Panc1 (cell line): ENCODE measurements around the gene WDR5. TPM values are rescaled to one million over a fixed set of nuclear protein-coding genes. Genes with fewer than 3 reads are reported as not detected.
A peak's percentile ranks its signal among the peaks of the same experiment; 100 is the strongest.

Source experiments
- ATAC-seq: fragments of 200-7000 bp; cut with Tn5 transposase; 2 replicates; pipeline ENCODE4 v1.9.1; 2020; ENCODE audit warnings: mild to moderate bottlenecking, moderate library complexity
- BruUV-seq: library from RNA; stranded (reverse); fragments of 400-500 nt; replicated peaks from 2 replicates; lab custom pipeline; 2021; lab: Mats Ljungman, UMichigan
- CTCF ChIA-PET: fragments of 300-600 bp; sonication (Branson Sonifier 250); formaldehyde crosslinking; loops from one replicate; lab custom pipeline; 2022; ENCODE audit warnings: antibody characterized with exemption; lab: Charles Lee
- POLR2A ChIA-PET: fragments of 300-600 bp; sonication (Branson Sonifier 250); formaldehyde crosslinking; loops from one replicate; lab custom pipeline; 2022; ENCODE audit warnings: antibody characterized with exemption; lab: Charles Lee
- DNase-seq: peaks from one replicate; pipeline ENCODE4 v3.0.0-alpha.2; 2010; ENCODE audit warnings: low read depth, low spot score
- H3K27ac ChIP-seq: 2 replicates; pipeline ENCODE4 v1.5.1; 2011; ENCODE audit warnings: mild to moderate bottlenecking, low read length, inconsistent platforms
- H3K27me3 ChIP-seq: fragments of 200-500 bp; sonication (Bioruptor generic); 2 replicates; pipeline ENCODE4 v1.6.0; 2014; ENCODE audit warnings: low read length, inconsistent platforms; ENCODE audit not compliant: control insufficient read depth, insufficient read depth
- H3K36me3 ChIP-seq: fragments of 200-500 bp; sonication (Bioruptor generic); 2 replicates; pipeline ENCODE4 v1.5.1; 2014; ENCODE audit warnings: inconsistent platforms, mild to moderate bottlenecking, low read length, moderate library complexity; ENCODE audit not compliant: control insufficient read depth, insufficient read depth
- H3K4me1 ChIP-seq: 2 replicates; pipeline ENCODE4 v1.5.1; 2011; ENCODE audit warnings: inconsistent platforms, mild to moderate bottlenecking, low read length, moderate library complexity; ENCODE audit not compliant: control insufficient read depth, insufficient read depth
- H3K4me3 ChIP-seq, 2 experiments: 2 replicates each; pipeline ENCODE4 v1.5.1; 2011 to 2012; ENCODE audit warnings: low read depth in 2 of 2, low read length in 2 of 2, mild to moderate bottlenecking in 2 of 2, inconsistent platforms in 1 of 2, moderate library complexity in 1 of 2
- H3K9me3 ChIP-seq: fragments of 200-500 bp; sonication (Bioruptor generic); 2 replicates; pipeline ENCODE4 v1.5.1; 2014; ENCODE audit warnings: low read depth, mild to moderate bottlenecking, inconsistent platforms, low read length, moderate library complexity; ENCODE audit not compliant: control insufficient read depth, insufficient read depth
- CTCF ChIP-seq: fragments of 450-650 bp; IDR thresholded peaks from 2 replicates; pipeline ENCODE4 v1.5.1; 2017; ENCODE audit warnings: mild to moderate bottlenecking
- POLR2AphosphoS5 ChIP-seq: IDR thresholded peaks from 2 replicates; pipeline ENCODE4 v1.6.1; 2012; ENCODE audit warnings: mild to moderate bottlenecking, low read depth, low read length, moderate library complexity
- REST ChIP-seq, 2 experiments: IDR thresholded peaks; 2 replicates each; pipeline ENCODE4 v1.6.1; 2011 to 2012; ENCODE audit warnings: low read depth in 2 of 2, control low read depth in 1 of 2, low read length in 1 of 2, mild to moderate bottlenecking in 1 of 2, moderate library complexity in 1 of 2; ENCODE audit not compliant: insufficient read depth in 1 of 2
- SIN3A ChIP-seq: IDR thresholded peaks from 2 replicates; pipeline ENCODE4 v1.6.1; 2012; ENCODE audit warnings: low read depth, mild to moderate bottlenecking, low read length, moderate library complexity, borderline replicate concordance; ENCODE audit not compliant: insufficient read depth
- TCF7L2 ChIP-seq: IDR thresholded peaks from 2 replicates; pipeline ENCODE4 v1.6.1; 2011; ENCODE audit warnings: mild to moderate bottlenecking, low read depth, low read length, inconsistent platforms
- in situ Hi-C: cut with HindIII; loops from 2 replicates; pipeline ENCODE4 v1.10.0; 2016; ENCODE audit warnings: low sequenced_read_pairs, low pct_unique_long_range_greater_than_20kb
- intact Hi-C: fragments of 100-400 bp; cut with micrococcal nuclease; formaldehyde crosslinking; loops from one replicate; pipeline ENCODE4 v1.10.0; 2022; ENCODE audit not compliant: unreplicated experiment
- total RNA-seq: library from RNA; stranded (reverse); gene quantifications from one replicate; pipeline ENCODE4 v1.2.1, GENCODE V29; 2021; ENCODE audit not compliant: unreplicated experiment

The WDR5 gene
- total RNA-seq, 1 experiment from 2014 or later: 36.9 TPM

DNA sequence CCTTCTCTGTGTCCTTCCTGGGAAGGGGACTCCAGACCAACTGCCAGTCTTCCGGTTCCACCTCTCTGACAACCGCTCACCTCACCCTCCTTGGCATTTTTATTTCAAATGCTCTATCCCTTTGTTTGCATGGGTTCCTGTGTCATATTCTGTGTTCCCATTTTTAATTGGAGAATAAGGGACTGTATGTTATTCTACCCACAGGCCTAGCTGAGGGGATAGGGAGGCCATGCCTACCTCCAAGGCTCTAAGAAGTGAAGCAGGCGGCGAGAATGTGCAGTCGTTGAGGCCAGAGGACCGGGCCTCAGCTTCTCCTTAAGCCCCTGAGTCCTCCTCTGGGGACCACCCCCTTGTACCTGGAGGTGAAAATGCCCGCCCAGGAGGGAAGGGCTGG is 936 bp upstream of the WDR5 start:
- in situ Hi-C loops (no loop called here), intact Hi-C loops (no loop called here)
- TF ChIP-seq POLR2AphosphoS5 (no peak), SIN3A (no peak), REST (IDR thresholded peaks at IDR 0.05; ENCODE audit: insufficient read depth in 1 of 2, low read depth in 2 of 2, low read length in 1 of 2) (no peak), TCF7L2 (no peak), CTCF (no peak)
- DNase-seq (no peak), ATAC-seq (peak; percentile 29)
- Histone ChIP-seq H3K4me1 (peaks cover 16% of the 10 kb centered on the region), H3K4me3 (peak overlapping the region; percentile 75 to 87), H3K27me3 (no peaks in the 10 kb centered on the region), H3K27ac (peak overlapping the region; percentile 83), H3K9me3 (no peaks in the 10 kb centered on the region), H3K36me3 (peaks cover 2% of the 10 kb centered on the region; the same call in 1 of the 2 replicates)
- CTCF ChIA-PET: no interaction called here
- POLR2A ChIA-PET: no interaction called here
- BruUV-seq: no TSS peak

- in situ Hi-C loops (no loop called here), intact Hi-C loops (no loop called here)
- ChIA-PET POLR2A (interaction anchor here (0.6 kb wide), 2 partner anchors 167 to 240 kb away, joined by 3 to 6 read pairs; no protein-coding TSS in a partner anchor), CTCF (no interaction called here)
- peaks cover 16% of the 10 kb centered on the region for H3K4me1 ChIP-seq
- H3K9me3 ChIP-seq: no peaks in the 10 kb centered on the region
- BruUV-seq: no TSS peak
- peak overlapping the region; percentile 74 to 87 for H3K4me3 ChIP-seq
- DNase-seq: no peak
- H3K27me3 ChIP-seq: no peaks in the 10 kb centered on the region
- H3K36me3 ChIP-seq: peaks cover 2% of the 10 kb centered on the region; the same call in 1 of the 2 replicates
- ATAC-seq: peak; percentile 44
- TF ChIP-seq TCF7L2 (no peak), POLR2AphosphoS5 (no peak), CTCF (no peak), REST (IDR thresholded peaks at IDR 0.05; ENCODE audit: insufficient read depth in 1 of 2, low read depth in 2 of 2, low read length in 1 of 2) (no peak), SIN3A (no peak)
- peak overlapping the region; percentile 81 for H3K27ac ChIP-seq
Observed at GRCh38 chr9:134136118-134136995, 475 bp downstream of the WDR5 start.
